KOPT-K1 (cell line): ENCODE data around the gene MVP.
A peak's percentile ranks its signal among the peaks of the same experiment; 100 is the strongest.

Experiments used
- H3K27ac ChIP-seq: fragments of 200-600 bp; sonication (generic); 2 replicates; pipeline ENCODE4 v1.5.1; 2016; ENCODE audit warnings: antibody characterized with exemption, mild to moderate bottlenecking, low read depth, low read length; ENCODE audit not compliant: poor library complexity, severe bottlenecking
- H3K36me3 ChIP-seq: fragments of 200-600 bp; sonication (generic); 2 replicates; pipeline ENCODE4 v1.5.1; 2017; ENCODE audit warnings: antibody characterized with exemption, mild to moderate bottlenecking, low read length, moderate library complexity; ENCODE audit not compliant: insufficient read depth
- H3K9me3 ChIP-seq: fragments of 200-600 bp; sonication (generic); 2 replicates; pipeline ENCODE4 v1.5.1; 2017; ENCODE audit warnings: antibody characterized with exemption, low read length, mild to moderate bottlenecking; ENCODE audit not compliant: insufficient read depth, poor library complexity, severe bottlenecking

MVP gene

GRCh38 chr16:29809850-29810698 lies 10.2 kb upstream of the MVP start:
- Histone ChIP-seq H3K9me3 (no peaks in the 10 kb centered on the region), H3K27ac (peak overlapping the region; percentile 98), H3K36me3 (peaks cover 32% of the 10 kb centered on the region)

- Histone ChIP-seq H3K9me3 (no peaks in the 10 kb centered on the region), H3K36me3 (peaks cover 31% of the 10 kb centered on the region), H3K27ac (peak overlapping the region; percentile 98)
Observed at GRCh38 chr16:29810699-29811169, 9.5 kb upstream of the MVP start.

GRCh38 chr16:29811170-29811895 lies 8.9 kb upstream of the MVP start:
- Histone ChIP-seq H3K9me3 (no peaks in the 10 kb centered on the region), H3K27ac (peak overlapping the region; percentile 14), H3K36me3 (peaks cover 31% of the 10 kb centered on the region)

GRCh38 chr16:29811896-29812665 lies 8.2 kb upstream of the MVP start, which contains the start of gene PRRT2:
TSS of gene PRRT2 (plus strand) at chr16:29812193. CDS start at chr16:29813055, 862 bp downstream.
- peaks cover 31% of the 10 kb centered on the region for H3K36me3 ChIP-seq
- peak within 1 kb of the TSS; percentile 14 for H3K27ac ChIP-seq
- H3K9me3 ChIP-seq = no peaks in the 10 kb centered on the region

GRCh38 chr16:29812754-29813643 lies 7.3 kb upstream of the MVP start:
- Histone ChIP-seq H3K27ac (no peak overlapping the region), H3K9me3 (no peaks in the 10 kb centered on the region), H3K36me3 (peaks cover 33% of the 10 kb centered on the region)

GRCh38 chr16:29813644-29814562 lies 6.4 kb upstream of the MVP start:
- no peak overlapping the region for H3K27ac ChIP-seq
- no peaks in the 10 kb centered on the region for H3K9me3 ChIP-seq
- H3K36me3 ChIP-seq = peaks cover 33% of the 10 kb centered on the region

GRCh38 chr16:29814592-29814991 lies 5.7 kb upstream of the MVP start:
- H3K36me3 ChIP-seq = peaks cover 33% of the 10 kb centered on the region
- no peaks in the 10 kb centered on the region for H3K9me3 ChIP-seq
- H3K27ac ChIP-seq = peak overlapping the region; percentile 91

- Histone ChIP-seq H3K9me3 (no peaks in the 10 kb centered on the region), H3K27ac (peak overlapping the region; percentile 91)
Observed at GRCh38 chr16:29815032-29815721, 5.1 kb upstream of the MVP start.

GRCh38 chr16:29815793-29816693 lies 4.2 kb upstream of the MVP start, which contains the start of gene PAGR1:
TSS of gene PAGR1 (plus strand) at chr16:29816152. CDS start at chr16:29816526, 374 bp downstream.
- Histone ChIP-seq H3K9me3 (no peaks in the 10 kb centered on the region), H3K36me3 (peaks cover 28% of the 10 kb centered on the region), H3K27ac (peak within 1 kb of the TSS; percentile 91)

More at GRCh38 chr16:29815032-29815721, 5.1 kb upstream of the MVP start:
- peaks cover 32% of the 10 kb centered on the region for H3K36me3 ChIP-seq

GRCh38 chr16:29816694-29817441 lies 3.4 kb upstream of the MVP start:
- Histone ChIP-seq H3K36me3 (peaks cover 36% of the 10 kb centered on the region), H3K9me3 (no peaks in the 10 kb centered on the region), H3K27ac (peak overlapping the region; percentile 91)

GRCh38 chr16:29818082-29818481 lies 2.2 kb upstream of the MVP start:
- H3K9me3 ChIP-seq = no peaks in the 10 kb centered on the region
- peaks cover 36% of the 10 kb centered on the region for H3K36me3 ChIP-seq
- no peak overlapping the region for H3K27ac ChIP-seq
